Measurements from ENCODE around the gene FOXK2.

- no peak for TF ChIP-seq POU6F1 (CRISPR knock-in tag; IDR thresholded peaks at IDR 0.05; ENCODE audit: borderline replicate concordance, low read depth)
- no peak for TF ChIP-seq PATZ1 (CRISPR knock-in tag; IDR thresholded peaks at IDR 0.05; ENCODE audit: borderline replicate concordance)
Measured at GRCh38 chr17:82483204-82483660, 36.3 kb upstream of the FOXK2 start.

All from SK-N-SH treated with all-trans-retinoic acid at 6 μM for 48 hours (cell line).